ENCODE data around the gene AATF.

Gene AATF

DNA sequence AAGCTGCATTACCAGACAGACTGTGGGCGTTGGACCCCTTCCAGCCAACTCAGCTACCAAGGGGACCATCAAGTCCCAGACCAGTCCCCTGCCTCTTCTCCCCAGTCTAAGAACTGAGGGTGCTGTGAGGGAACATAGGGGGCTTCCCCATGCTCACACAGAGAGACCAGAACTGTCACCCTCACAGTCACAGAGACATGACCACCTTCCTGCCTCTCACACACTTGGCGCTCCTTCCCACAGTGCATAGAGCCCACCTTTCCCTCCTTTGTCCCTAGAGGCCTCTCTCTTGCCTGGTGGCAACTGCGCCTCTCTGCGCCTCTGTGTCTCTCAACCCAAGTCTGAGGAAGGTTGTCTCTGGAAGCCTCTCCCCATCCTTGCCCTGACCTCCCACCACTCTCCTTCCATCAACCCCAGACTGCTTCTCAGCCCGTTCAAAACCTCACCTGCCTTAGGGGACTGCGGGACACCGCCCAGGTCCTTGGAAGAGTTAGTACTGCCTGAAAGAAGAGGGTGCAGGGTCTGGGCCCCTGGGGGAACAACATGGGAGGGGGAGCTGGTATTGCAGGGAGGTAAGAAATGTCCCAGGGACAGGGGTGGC, 17.6 kb upstream of the AATF start:
- no peak for DNase-seq (ENCODE audit: low read depth)

DNA sequence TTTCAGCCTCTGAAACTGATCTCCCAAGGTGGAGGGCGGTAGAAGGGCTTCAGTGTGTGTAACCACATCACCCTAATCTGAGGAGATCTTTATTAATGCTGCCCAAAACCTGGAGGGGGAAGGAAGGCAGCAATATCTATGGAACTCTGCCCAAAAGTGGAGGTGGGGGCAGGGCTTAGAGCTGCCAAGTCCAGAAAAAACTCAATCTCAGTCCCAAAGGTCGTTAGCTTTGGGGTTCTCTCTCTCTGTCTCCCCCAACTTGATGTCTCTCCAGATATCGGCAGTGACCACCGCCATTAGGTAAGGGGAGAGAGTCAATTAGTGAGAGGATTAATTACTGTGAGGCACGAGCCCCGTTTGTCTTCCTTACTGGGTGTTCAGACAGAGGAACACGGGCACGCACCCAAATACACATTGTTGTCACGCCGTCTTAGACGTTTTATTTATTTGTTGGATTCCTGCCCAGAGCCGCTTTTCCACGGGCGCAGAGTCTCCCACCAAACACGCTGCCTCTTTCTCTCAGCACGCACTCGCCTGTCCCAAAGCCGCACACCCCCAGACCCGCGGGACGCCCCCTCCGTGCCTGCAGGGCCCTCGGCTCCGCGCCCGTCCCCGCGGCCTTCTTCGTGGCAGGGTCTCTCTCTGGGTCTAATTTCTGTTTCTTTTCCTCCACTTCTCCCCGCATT, 16.9 kb upstream of the AATF start:
- DNase-seq (ENCODE audit: low read depth) = no peak

DNA sequence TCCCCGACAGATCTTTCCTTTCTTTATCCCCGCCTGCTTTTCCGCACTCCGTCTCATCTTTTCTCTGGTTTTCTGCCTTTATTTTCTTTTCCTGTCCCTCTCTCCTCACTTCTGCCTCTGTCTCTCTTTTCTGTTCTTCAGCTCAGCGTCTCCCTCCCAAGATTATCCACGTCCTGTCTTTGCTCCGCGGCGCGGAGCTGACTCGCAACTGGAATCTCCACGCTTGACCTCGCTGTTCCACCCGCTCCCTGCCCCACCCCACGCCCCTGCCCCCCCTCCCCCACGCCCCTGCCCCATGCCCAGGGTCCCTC, 16.4 kb upstream of the AATF start:
- no peak for DNase-seq (ENCODE audit: low read depth)

DNA sequence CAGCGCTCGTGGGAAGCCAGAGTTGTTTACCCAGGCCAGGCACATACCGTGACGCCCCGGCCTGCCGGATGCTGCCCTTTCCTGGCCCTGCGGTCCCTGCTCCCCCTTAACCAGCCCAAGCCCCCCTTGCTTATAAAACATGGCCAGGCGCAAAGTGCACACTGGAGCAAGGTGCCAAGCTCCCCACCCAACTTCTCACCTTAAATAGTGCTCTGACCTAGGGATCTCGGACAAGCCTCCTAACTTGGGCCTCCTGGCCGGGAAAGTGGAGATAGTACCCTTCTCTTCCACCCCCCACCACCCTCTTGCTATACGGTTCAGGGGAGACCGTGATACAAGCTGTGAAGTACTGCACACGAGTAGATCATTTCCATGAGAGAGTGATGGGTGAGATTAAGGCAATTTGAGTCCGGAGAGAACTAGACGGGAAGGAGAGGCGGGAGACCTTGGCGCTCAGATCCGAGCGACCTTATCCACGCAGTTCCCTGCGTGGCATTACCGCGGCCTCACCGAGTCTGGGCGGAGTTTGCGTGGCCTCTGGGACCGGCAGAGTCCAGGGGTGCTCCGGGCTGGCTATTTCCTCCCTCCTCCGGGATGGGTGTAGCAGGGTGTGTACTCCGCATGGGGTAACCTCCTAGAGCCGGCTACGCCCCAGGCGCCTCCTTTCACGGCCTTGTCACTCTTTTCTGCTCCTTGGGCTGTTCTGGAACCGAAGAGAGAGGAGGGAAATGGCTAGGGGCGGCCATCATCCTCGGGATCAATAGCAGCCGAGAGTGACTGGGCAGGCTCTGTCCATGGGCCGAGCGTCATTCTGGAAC, 15.9 kb upstream of the AATF start:
- no peak for DNase-seq (ENCODE audit: low read depth)

DNA sequence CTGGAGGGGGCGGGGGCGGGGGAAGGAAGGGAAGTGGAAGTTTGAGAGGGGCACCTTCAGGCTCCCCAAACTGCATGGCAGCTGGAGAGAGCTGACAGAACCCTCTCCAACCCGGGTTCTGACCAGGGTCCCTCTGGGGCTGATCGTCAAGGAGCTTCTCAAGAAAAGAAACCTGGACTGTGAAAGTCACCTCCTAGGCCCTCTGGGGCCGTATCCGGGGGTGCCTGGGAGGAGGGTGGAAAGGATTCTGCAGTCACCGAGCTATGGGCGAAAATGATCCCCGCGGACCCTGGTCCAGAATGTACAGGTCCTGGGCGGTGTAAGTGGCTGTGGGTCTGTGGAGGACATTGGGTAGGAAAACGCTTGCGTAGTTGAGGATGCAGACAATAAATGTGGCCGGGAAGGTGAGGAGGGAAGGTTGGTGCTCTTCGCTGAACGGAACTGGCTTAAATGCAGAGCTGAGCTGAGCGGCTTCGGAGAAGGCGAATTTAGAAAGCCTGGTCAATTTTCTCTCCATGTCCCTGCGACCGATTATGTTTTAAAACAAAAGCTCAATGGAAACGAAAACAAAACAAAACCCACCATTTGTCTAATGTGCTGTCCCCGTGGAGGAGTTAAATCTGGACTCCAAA, 15.1 kb upstream of the AATF start:
- no peak for DNase-seq (ENCODE audit: low read depth)

DNA sequence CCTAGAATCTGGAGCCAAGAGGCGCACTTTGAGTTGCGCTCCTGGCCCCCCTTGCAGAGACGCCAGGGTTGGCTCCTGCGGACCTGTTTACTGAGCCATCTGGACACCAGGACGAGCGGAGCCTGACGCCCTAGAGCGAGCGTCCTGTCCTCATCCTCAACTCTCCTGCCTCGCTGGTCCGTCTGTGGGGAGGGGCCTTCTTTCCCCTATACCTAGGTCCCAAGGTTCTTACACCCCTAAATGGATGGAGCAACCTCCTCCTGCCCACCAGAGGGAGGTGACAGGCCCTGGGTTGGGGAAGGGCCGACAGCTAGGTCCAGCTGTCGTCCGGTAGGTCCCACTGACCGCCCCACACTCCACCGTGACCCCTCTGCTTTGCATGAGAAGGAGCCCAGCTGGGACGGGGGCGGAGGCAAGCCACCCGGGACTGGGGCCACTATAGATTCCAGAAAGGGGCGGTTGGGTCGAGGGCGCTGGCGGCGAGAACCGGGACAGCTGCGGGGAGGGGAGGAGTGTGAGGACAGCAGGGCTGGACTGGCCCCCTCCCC, 14.5 kb upstream of the AATF start:
- no peak for DNase-seq (ENCODE audit: low read depth)

DNA sequence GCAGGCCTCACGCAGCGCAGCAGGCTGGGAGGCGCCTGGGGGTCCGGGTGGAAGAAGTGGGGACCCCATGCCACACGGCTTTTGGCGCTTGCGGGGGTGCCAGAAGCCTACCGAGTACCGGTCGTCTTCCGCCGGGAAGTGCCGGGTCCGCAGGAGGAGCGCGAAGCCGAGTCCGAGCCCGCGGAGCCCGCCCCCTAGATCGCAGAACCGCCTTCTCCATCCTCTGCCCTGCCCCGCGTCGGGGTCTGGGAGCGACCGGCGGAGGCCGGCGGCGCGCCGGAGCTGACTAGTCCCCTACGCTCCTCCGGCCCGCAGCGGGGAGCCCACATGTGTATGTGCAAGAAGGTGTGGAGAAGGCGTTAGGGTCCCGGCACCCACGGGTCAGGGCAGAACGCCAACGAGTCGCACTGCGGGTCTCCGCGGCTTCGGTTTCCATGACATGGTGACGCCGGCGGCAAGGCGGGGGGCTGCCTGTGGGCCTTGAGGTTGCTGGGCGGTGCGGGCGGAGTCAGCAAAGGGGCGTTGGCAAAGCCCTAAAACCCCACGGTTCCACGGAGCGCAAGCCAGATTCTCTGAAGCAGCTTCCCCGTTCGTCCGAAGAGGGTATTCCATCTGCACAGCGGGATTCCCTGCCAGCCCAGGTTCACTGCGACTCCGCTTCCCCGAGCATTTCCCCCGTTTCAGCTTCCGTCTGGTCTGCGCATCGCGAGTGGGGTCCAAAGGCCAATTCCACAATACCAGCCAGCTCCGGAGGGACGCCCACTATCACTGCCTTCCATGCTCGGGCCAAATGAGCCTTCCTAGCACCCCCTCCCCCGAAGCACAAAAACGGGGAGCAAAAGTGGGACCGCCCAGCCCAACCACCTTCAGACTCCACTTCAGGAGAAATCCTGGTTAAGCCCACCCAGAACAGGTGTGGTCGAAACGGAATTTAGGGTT, 13.8 kb upstream of the AATF start:
- DNase-seq (ENCODE audit: low read depth) = no peak

DNA sequence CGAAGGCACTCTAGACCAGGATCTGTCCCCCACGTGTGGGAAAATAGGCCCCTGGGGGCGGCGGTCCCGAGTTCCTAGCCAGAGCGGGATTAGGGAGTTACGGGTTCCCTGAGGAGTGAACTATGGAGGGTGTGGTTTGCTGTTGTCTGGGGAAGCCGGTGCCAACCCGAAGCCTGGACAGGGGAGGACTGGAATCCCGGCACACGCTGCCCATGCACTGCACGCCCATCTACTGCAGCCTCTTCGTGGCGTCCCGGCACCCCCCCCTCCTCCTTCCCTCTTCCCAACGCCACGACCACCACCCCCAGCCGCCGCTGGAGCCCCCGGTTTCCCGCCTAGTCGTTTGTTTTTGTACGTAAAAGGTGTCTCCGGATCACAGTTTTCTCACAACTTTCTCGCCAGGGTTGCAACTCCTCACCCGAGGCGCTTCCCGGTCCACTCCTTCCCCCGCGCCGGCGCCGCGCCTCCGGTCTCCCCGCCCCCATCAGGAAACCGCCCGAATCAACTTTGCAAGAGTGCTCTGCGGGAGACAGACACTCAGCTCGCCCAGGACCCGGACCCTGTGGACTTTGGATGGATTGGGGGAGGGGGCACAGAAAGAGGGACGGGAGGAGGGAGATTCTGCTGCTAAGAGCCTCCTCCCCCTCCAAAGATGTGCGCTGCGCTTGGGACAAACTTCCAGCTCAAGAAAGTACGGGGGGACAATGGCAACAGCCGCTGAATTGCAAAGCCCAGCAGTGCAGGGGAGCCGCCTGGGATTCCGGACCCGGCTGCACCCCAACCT, 12.9 kb upstream of the AATF start:
- no peak for DNase-seq (ENCODE audit: low read depth)

GRCh38 chr17:36936455-36937000, 12.2 kb upstream of the AATF start:
- no peak for DNase-seq (ENCODE audit: low read depth)

- no peak for DNase-seq (ENCODE audit: low read depth)
These were observed 11.5 kb upstream of the AATF start, which contains the start of gene LHX1 for GRCh38 chr17:36937001-36937958. Gene LHX1 (plus strand): TSS chr17:36937475. CDS start chr17:36938198, 723 bp downstream.

DNA sequence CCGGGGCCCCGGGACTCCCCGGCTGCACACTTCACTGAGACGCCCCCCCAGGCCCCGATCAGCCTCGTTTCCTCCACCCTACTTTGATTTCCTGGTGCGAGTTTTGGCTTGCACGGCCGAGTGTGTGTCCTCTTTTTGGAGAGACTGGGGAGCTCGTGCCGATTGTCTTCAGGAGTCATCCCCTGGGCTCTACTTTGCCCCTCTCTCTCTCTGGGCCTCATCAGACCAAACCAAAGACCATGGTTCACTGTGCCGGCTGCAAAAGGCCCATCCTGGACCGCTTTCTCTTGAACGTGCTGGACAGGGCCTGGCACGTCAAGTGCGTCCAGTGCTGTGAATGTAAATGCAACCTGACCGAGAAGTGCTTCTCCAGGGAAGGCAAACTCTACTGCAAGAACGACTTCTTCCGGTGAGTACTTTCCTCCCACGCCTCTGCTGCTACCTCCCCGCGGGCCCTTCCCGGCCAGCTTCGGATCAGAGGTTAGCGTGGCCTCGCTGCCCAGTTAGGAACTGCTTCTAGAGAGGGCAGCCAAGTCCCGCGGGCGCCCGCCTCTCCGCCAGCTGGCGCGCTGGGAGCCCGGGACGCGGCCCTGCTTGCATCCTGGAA, 10.7 kb upstream of the AATF start:
- no peak for DNase-seq (ENCODE audit: low read depth)

DNA sequence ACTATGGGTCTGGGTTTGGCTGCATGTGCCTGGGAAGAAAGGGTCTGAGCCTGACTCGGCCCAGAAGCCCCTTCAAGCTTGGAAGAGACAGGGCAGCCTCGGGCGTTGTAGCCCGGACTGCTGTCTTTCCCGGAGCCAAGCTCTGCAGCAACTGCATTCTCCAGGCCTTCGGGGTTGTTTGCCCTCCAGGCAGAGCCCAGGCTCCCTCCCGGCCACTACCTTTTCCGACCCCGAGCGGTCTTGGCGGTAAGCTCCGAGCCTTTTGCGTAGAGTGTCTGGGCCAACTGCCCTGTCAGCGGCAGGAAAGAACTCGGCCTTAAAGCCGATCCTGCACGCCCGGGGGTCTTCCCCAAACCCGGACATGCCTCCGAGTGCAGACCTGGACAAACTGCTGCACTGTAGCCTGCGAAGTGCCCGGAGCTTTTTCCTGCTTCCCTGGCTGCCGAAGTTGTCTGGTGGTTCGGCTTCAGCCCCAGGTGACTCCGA, 10.1 kb upstream of the AATF start:
- no peak for DNase-seq (ENCODE audit: low read depth)

- DNase-seq (ENCODE audit: low read depth) = no peak
These were observed 9.5 kb upstream of the AATF start for GRCh38 chr17:36939052-36939801.

GRCh38 chr17:36939802-36940312, 8.9 kb upstream of the AATF start:
- no peak for DNase-seq (ENCODE audit: low read depth)

DNA sequence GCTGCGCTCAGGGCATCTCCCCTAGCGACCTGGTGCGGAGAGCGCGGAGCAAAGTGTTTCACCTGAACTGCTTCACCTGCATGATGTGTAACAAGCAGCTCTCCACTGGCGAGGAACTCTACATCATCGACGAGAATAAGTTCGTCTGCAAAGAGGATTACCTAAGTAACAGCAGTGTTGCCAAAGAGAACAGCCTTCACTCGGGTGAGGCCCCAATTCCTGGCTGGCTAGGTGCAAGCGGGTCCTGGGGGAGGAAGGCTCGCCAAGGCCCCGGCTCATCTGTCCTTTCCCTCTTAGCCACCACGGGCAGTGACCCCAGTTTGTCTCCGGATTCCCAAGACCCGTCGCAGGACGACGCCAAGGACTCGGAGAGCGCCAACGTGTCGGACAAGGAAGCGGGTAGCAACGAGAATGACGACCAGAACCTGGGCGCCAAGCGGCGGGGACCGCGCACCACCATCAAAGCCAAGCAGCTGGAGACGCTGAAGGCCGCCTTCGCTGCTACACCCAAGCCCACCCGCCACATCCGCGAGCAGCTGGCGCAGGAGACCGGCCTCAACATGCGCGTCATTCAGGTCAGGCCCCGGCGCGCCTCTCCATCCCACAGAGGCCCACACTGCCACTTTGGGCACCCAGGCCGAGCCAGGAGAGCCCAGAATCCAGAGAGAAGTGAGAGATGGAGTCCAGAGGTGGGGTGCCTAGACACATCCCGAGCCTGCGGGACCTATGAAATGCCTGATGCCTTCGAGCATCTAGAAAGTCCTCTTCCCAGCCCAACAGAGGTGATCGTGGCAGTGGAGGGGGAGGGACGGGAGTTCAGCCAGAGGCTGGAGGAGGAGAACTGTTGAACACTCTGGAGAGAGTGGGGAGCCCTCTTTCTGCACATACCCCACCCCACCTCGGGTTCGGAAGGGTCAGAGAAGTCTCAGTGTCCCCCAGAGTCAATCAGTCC, 8.2 kb upstream of the AATF start:
- DNase-seq (ENCODE audit: low read depth) = no peak

- DNase-seq (ENCODE audit: low read depth) = no peak
These were observed 7.3 kb upstream of the AATF start for GRCh38 chr17:36941265-36942010.
